Psoas muscle (tissue), 8 donors: ENCODE results near the gene SKIC2. TPM values are rescaled to one million over a fixed set of nuclear protein-coding genes. Genes with fewer than 3 reads are reported as not detected.

Source experiments
- ATAC-seq, 4 donors: fragments of 200-7000 bp; cut with Tn5 transposase; one replicate each; pipeline ENCODE4 v1.9.1; 2020; ENCODE audit warnings: moderate library complexity in 3 of 4, mild to moderate bottlenecking in 2 of 4
- DNase-seq, 2 donors: peaks; one replicate each; pipeline ENCODE4 v3.0.0-alpha.2; 2020
- H3K27ac ChIP-seq: fragments of 200-600 bp; one replicate; pipeline ENCODE4 v1.8.0; 2022
- H3K27me3 ChIP-seq, 3 donors: fragments of 200-600 bp in 1 of 3; one replicate each; pipeline versions ENCODE4 v1.6.1 to v1.8.0; 2013 to 2022; ENCODE audit warnings: low read length in 2 of 3, mild to moderate bottlenecking in 2 of 3, moderate library complexity in 1 of 3; ENCODE audit not compliant: insufficient read depth in 3 of 3
- H3K36me3 ChIP-seq, 2 donors: fragments of 200-600 bp in 1 of 2; one replicate each; pipeline versions ENCODE4 v1.6.1 to v1.8.0; 2013 to 2022; ENCODE audit warnings: low read depth in 1 of 2, mild to moderate bottlenecking in 1 of 2, moderate library complexity in 1 of 2; ENCODE audit not compliant: insufficient read depth in 1 of 2
- H3K4me1 ChIP-seq: fragments of 200-600 bp; one replicate; pipeline ENCODE4 v1.8.0; 2022
- H3K4me3 ChIP-seq: fragments of 200-600 bp; one replicate; pipeline ENCODE4 v1.8.0; 2022; ENCODE audit warnings: mild to moderate bottlenecking
- H3K9me3 ChIP-seq: fragments of 200-600 bp; one replicate; pipeline ENCODE4 v1.8.0; 2022
- WGBS, 3 donors: extraction: QIAGEN DNeasy Blood & Tissue Kit; methylation state at CpG; one replicate each; pipeline versions ENCODE4 v1.1.6 to v1.1.7; 2013; 5-methylcytosine and 5-hydroxymethylcytosine counted together
- intact Hi-C, 2 donors: fragments of 100-400 bp; cut with DNase I; formaldehyde crosslinking; loops; one replicate each; pipeline versions ENCODE4 v1.11.0 to v1.14.2; 2022
- polyA plus RNA-seq, 3 donors: library from polyadenylated mRNA; stranded (reverse); fragments of 200-250 nt; gene quantifications; one replicate each; pipeline ENCODE4 v1.2.3, GENCODE V29; 2013
- total RNA-seq, 4 donors: library from RNA; stranded (reverse); fragmentation: NEBNext Ultra II Directional in 2 of 4; extraction: Animal tissue kit (Norgen Biotek cat#: 25700) in 2 of 4; gene quantifications; one replicate each; pipeline versions ENCODE4 v1.2.1 to v1.2.4, GENCODE V29; 2021 to 2023
- TF ChIP-seq, protein P1 (sequence below): fragments of 200-600 bp; IDR thresholded peaks from one replicate; pipeline ENCODE4 v1.8.0; 2022; ENCODE audit warnings: antibody characterized with exemption
- donor health status: healthy with polysubstance abuse.
- donor health status: DM: no; HTN: no; CAD: no; lungs with moderate emphysema.
- donor health status: Bipolar disorder and iron deficiency.
- donor health status: healthy.
- donor health status: DM: yes; HTN: yes; CAD: no.
- donor health status: DM: no; HTN: no; CAD: no.
- donor health status: DM: no; HTN: no; CAD: no.
- donor health status: DM: yes; HTN: yes; CAD: no.

The SKIC2 gene
- total and polyA plus RNA-seq, 7 donors, result 26.9 to 36.6 (median 30.2) TPM

DNA sequence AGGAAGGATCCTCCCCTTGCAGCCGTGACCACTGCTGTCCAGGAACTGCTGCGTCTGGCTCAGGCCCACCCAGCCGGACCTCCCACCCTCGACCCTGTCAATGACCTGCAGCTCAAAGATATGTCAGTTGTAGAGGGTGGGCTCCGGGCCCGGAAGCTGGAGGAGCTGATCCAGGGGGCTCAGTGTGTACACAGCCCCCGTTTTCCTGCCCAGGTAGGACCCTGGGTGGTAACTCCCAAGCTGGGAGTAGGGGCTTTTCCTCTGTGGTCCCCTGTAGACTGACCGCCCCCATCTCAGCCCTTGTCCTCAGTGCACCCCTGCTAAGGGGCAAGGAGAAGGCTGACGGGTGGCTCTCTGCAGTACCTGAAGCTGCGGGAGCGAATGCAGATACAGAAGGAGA is 9.4 kb downstream of the SKIC2 start:
- no peak overlapping the region for H3K27ac ChIP-seq
- intact Hi-C loops, result loop anchor here in 1 of 2 donors (10.0 kb wide), 1 partner anchor 424 kb away; the partner anchor contains the start of genes ATP6V1G2, DDX39B and NFKBIL1
- H3K9me3 ChIP-seq, result no peaks in the 10 kb centered on the region
- DNase-seq (no peak), ATAC-seq (no peak)
- WGBS, 3 donors, result 79 to 89% (median 81%) methylated on average over 11 of the region's 11 CpGs
- TF ChIP-seq, protein P1, sequence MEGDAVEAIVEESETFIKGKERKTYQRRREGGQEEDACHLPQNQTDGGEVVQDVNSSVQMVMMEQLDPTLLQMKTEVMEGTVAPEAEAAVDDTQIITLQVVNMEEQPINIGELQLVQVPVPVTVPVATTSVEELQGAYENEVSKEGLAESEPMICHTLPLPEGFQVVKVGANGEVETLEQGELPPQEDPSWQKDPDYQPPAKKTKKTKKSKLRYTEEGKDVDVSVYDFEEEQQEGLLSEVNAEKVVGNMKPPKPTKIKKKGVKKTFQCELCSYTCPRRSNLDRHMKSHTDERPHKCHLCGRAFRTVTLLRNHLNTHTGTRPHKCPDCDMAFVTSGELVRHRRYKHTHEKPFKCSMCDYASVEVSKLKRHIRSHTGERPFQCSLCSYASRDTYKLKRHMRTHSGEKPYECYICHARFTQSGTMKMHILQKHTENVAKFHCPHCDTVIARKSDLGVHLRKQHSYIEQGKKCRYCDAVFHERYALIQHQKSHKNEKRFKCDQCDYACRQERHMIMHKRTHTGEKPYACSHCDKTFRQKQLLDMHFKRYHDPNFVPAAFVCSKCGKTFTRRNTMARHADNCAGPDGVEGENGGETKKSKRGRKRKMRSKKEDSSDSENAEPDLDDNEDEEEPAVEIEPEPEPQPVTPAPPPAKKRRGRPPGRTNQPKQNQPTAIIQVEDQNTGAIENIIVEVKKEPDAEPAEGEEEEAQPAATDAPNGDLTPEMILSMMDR, result no peak
- peaks cover 7 to 71% of the 10 kb centered on the region in 2 donors for H3K36me3 ChIP-seq
- H3K4me1 ChIP-seq, result peaks cover 16% of the 10 kb centered on the region
- H3K27me3 ChIP-seq, result no peaks in the 10 kb centered on the region
- H3K4me3 ChIP-seq, result no peak overlapping the region

DNA sequence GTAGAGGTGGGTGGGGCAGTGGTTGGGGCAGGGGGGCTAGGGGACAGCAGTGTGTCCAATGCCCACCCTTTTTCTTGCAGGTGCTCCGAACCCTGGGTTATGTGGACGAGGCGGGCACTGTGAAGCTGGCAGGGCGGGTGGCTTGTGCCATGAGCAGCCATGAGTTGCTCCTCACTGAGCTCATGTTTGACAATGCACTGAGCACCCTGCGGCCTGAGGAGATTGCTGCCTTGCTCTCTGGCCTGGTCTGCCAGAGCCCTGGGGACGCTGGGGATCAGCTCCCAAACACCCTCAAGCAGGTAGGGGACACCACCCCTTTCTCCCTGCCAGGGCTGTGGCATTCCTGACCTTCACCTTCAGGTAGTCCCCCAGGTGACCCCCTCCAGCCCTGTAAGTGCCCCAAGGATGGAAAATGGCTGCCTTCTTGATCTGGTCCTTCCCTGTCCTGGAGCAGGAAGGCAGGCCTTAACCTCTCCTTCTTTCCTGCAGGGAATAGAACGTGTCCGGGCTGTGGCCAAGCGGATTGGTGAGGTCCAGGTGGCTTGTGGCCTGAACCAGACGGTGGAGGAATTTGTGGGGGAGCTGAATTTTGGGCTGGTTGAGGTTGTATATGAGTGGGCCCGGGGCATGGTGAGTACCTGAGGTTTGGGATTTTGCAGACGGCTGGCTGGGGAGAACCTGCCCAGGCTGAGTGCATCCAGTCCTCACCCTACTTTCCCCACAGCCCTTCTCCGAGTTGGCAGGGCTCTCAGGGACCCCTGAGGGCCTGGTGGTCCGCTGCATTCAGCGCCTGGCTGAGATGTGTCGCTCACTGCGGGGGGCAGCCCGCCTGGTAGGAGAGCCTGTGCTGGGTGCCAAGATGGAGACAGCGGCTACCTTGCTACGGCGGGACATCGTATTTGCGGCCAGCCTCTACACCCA is 10.1 kb downstream of the SKIC2 start:
- no peak for ATAC-seq
- Histone ChIP-seq H3K27ac (no peak overlapping the region), H3K4me3 (no peak overlapping the region), H3K27me3 (no peaks in the 10 kb centered on the region), H3K4me1 (peaks cover 19% of the 10 kb centered on the region), H3K9me3 (no peaks in the 10 kb centered on the region), H3K36me3 (peaks cover 5 to 64% of the 10 kb centered on the region in 2 donors)
- intact Hi-C loops, result loop anchor here in 1 of 2 donors (10.0 kb wide), 1 partner anchor 424 kb away; the partner anchor contains the start of genes ATP6V1G2, DDX39B and NFKBIL1
- WGBS, 3 donors, result 80 to 88% (median 85%) methylated on average over 22 to 23 of the region's 23 CpGs
- TF ChIP-seq, protein P1, result no peak
- no peak for DNase-seq

DNA sequence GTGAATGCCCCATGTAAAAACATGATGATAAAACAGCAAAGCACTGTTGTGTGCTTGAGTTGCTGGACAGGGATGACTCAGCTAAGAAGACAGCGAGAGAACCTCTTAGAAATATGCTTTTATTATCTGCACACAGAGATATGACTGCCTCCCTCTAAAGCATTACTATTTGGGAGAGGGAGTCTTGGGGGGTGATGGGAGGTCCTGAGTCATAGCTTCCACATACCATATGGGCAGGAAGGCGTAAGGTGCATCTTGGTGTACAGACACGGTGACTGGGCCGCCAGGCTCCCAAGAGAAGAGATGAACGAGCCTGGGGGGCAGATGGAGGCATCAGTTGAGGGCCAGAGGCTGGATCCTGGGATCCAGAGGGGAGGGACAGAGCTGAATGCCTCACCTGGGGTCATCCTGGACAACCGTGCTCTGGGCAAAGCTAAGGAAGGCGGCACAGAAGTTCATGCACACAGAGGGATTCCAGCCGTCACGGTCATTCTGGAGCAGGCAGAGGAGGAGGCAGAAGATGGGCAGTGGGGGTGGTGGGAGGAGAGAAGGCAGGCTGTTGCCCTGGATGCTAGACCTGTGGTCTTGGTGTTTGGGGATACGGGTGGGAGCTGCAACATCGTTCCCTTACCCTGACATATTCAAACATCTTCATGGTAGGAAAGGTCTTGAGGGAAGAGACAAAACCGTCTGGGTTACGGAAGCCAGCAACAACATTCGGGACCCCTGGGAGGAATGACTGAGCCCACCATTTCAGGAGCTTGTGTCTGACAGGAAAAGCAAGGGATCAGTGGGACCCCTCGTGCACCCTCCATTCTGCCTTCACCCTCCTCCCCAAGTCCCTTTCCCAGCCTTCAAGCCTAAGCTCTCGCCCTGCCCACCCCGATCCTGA is 11.0 kb downstream of the SKIC2 start:
- TF ChIP-seq, protein P1, result no peak
- peaks cover 5 to 62% of the 10 kb centered on the region in 2 donors for H3K36me3 ChIP-seq
- intact Hi-C loops, result loop anchor here in 1 of 2 donors (10.0 kb wide), 1 partner anchor 425 kb away; the partner anchor contains the start of genes ATP6V1G2, DDX39B and NFKBIL1
- no peaks in the 10 kb centered on the region for H3K9me3 ChIP-seq
- H3K27me3 ChIP-seq, result no peaks in the 10 kb centered on the region
- H3K4me1 ChIP-seq, result peaks cover 19% of the 10 kb centered on the region
- no peak for ATAC-seq
- peak overlapping the region; percentile 95 for H3K4me3 ChIP-seq
- no peak for DNase-seq
- peak overlapping the region; percentile 96 for H3K27ac ChIP-seq
- 64 to 71% (median 65%) methylated on average over 17 of the region's 17 CpGs for WGBS, 3 donors

DNA sequence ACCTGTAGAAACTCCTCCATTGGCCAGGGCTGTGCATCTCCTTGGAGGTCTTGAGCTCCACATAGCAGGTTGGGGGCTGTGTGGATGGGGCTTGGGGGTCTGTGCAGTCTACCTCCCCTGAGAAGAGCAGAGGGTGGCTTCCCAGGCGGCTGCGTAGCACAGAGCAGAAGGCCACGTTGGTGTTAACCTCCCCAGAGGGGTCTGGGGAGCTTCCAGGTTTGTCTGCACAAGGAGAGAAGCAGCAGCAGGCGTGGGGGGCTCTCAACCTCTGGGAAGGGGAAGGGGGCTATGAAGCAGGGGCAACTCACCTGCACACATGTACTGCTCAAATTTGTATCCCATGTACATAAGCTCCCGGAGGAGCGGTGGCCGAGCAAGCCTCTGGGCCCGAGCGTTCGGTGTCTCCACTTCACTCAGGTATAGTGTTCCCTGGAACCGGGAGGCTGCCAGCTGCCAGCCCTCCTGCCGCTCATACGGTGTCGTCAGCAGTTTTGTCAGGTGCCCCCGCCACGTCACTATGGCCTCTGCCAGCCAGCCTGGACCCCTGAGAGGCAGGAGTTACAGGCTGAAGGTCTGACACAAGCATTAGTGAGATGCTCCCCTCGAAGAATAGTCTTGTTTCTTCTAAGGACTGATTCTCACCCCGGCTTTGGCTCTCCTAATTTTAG is 11.8 kb downstream of the SKIC2 start:
- intact Hi-C loops, result no loop called here
- Histone ChIP-seq H3K9me3 (no peaks in the 10 kb centered on the region), H3K4me3 (peak overlapping the region; percentile 95), H3K36me3 (peaks cover 2 to 55% of the 10 kb centered on the region in 2 donors), H3K27me3 (no peaks in the 10 kb centered on the region), H3K27ac (peak overlapping the region; percentile 96), H3K4me1 (peaks cover 19% of the 10 kb centered on the region)
- peak in 2 of 4 donors; percentile 7 to 9 for ATAC-seq
- 47 to 73% (median 49%) methylated on average over 14 to 18 of the region's 18 CpGs for WGBS, 3 donors
- TF ChIP-seq, protein P1, result no peak
- peak in 1 of 2 donors; percentile 61 for DNase-seq
